Left kidney (tissue), 2 donors: Measurements from ENCODE around the gene CHD5. TPM values are rescaled to one million over a fixed set of nuclear protein-coding genes. Genes with fewer than 3 reads are reported as not detected.
"Not testable (repeated sequence)": the region's sequence is repeated elsewhere in the genome, so short reads cannot be mapped to it uniquely, and the experiment has no call there.

Experiments used
- DNase-seq: peaks from one replicate; pipeline ENCODE4 v3.0.0-alpha.2; 2013
- polyA plus RNA-seq: library from polyadenylated mRNA; unstranded; fragments of 120-200 nt; gene quantifications from one replicate; pipeline ENCODE4 v1.2.1, GENCODE V29; 2013; ENCODE audit not compliant: insufficient read length

CHD5 gene
- polyA plus RNA-seq, 1 donor, result 0.28 TPM

DNA sequence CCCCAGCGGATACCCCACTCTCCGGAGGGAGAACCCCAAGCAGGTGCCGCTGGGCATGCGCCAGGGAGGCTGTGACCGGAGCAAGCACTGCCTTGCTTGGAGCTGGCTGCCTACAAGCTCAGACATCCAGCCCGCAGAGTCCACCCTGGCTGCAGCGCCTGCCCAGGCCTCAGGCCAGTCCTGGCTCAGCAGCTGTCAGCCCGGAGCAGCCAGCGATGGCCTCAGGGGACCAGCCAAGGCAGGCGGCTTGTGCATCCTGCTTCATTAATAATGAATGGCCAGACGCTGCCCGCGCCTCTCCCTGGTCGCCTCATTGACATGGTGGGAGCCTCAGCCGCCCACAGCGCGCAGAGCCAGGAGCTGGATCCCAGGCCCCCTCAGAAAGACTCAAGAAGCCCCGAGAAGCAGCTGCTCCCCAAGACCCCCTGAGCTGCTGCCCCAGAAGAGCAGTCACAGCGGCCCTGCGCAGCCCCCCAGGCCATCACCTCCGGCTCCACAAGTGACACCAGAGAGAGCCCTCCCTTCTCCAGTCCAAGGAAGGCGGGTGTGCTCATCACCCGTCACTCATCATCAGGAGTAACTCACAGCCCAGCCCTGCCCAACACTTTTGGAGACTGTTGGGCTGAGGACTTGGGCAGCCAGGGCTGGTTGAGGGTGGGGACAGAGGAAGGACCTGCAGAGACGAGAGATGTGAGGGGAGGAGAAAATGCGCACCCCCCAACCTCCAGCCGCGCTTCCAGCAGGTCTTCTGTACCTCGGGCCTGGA lies 114.8 kb downstream of the CHD5 start:
- no peak for DNase-seq

DNA sequence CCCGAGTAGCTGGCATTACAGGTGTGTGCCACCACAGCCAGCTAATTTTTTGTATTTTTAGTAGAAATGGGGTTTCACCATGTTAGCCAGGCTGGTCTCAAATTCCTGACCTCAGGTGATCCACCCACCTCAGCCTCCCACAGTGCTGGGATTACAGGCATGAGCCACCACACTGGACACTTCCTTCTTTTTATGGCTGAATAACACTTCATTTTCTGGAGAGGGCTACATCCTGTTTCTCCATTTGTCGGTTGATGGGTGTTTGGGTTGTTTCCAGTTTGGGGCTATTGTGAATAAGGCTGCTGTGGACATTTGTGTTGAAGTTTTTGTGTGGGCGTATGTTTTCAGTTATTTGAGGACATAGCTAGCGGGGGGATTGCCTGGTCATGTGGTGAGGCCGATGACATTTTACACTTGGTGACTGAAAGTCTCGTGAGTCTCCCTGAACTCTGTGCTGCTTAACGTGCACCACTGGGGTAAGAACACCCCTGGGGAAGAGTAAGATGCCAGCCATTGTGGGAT lies 116.5 kb downstream of the CHD5 start:
- not testable (repeated sequence) for DNase-seq

DNA sequence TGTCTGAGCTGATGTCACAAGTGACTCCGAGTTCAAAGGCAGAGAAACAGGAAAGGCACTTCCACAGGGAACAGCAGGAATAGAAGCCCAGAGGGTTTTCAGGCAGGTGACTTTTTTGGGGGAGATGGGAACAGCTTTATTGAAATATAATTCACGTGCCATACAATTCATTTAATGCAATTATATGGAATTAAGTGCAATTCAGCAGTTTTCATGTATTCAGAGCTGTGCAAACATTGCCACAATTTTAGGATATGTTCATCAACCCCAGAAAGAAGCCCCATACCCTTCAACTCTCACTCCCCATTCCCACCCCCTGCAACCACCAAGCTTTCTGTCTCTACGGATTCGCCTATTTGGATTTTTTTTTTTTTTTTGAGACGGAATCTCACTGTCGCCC lies 117.5 kb downstream of the CHD5 start:
- DNase-seq, result no peak

DNA sequence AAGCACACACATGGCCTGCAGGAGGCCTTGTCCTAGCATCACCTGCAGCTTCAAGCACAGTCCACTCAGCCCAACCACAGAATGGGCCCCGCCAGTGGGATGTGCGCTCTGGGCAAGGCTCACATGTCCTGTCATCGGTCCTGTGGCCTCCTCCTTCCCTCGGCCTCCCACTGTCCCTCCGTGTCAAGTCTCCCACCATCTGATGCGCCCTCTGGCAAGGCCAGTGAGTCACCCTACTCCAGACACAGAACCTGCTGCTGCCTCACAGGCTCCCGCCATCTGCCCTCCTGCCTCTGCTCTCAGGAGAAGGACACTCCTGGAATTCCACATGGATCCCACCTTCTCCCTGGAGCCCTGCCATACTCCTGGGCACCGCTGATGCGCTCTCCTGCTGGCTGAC lies 120.3 kb downstream of the CHD5 start:
- no peak for DNase-seq

DNA sequence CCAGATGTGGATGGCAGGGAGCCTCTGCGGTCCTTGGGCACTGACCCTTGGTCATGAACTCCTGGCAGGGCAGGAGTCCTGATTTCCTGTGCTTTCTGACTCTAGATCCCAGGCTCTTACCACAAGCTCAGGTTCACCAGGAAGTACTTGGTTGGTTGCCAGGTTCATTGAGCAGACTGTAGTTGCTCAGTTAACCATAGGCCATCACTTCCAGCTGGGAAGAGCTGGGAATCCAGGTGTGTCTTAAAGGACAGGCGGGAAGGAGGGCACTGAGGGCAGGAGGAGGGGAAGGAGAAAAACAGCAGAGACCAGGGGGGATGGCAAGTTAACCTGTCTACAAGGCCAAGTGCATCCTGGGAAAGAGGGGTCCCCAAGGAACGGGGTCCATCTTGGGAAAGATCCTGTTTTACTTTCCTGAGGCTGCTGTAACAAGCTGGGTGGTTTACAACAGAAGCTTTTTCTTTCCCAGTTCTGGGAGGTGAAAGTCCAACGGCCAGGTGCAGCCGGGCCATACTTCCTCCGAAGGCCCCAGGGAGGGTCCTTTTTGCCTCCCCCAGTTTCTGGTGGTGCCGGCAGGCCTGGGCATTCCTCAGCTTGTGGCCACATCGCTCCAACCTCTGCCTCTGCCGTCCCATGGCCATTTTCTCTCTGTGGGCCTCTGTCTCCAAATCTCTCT lies 122.8 kb downstream of the CHD5 start:
- DNase-seq, result no peak

DNA sequence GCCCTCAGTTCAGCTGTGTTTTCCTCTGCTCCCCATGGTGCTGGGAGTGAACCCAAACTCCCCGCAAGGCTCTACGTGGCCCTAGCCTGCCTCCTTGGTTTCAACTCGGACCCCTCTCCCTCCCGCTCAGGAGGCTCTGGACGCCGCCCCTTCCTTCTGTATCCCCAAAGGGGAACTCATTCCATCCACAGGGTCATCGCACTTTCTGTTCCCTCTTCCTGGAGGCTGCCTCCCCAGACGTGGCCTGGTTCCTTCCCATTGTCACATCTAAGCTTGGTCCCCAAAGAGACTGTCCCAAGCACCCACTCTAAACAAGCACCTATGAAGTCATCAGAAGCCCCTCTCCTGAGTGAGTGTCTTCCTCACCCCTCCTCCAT lies 123.6 kb downstream of the CHD5 start:
- no peak for DNase-seq

DNA sequence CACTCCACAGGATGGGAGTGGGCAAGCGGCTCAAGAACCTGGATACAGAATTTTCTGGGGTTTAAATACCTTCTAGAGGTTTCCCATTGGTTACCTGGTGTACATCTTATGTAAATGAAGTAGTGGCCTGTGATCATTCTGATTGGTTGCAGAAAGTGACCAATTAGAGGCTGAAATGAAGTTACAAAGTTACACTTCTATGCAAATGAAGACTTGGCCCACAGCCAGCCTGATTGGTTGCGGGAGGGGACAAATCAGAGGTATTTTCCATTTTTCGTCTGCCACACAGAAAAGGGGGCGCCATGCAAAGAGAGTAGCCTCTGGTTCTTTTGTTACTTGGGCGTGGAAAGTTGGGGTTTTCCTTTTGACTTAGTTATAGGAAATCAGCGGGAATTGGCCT lies 125.5 kb downstream of the CHD5 start:
- no peak for DNase-seq

DNA sequence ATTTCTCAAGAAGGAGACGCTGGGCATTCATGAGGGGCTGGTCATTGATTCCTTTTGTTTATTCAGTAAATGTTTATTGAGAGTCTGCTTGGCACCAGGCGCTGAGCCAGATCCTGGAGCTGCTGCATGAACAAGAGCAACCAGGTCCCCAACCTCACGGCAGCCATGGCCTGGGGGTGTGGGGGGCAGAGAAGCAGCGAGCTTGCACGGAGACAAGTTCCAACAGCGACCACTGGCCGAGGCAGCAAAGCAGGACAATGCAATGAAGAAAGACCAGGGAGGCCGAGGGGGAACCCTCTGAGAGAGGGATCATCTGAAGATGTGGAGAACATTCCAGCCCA lies 126.9 kb downstream of the CHD5 start:
- no peak for DNase-seq

DNA sequence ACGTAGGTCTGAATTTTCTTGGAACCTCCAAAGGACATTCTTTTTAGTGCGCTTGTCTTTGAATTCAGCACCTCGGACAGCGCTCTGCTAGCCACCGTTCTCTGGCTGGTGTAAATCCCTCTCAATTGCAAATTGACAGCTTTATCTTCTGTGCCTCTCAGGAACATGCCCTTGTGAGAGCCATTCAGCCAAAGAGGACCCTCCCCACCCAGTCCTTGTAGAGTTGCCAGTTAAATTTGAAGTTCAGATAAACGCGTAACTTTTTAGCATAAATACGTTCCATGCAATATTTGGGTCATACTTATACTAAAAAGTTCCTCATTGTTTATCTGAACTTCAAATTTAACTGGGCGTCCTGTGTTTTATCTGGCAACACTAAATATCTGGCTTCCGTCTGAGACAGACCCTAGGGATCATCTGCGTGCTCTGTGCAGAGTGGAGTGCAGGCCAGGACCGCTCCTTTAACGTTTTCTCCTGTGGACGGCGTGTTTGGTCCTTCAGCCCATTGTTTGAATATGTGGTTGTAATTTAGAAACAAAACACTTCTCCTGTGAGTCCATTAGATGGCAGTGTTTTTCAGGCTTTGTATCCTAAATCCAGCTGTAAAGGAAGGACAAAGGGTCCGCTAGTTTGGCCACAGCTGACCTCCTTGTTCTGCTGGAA lies 127.4 kb downstream of the CHD5 start:
- DNase-seq, result peak; percentile 80

Other genes starting within 250 kb of the CHD5 start
- 12.9 TPM for gene NPHP4, start 187.9 kb downstream of the CHD5 start, polyA plus RNA-seq
- 3.5 TPM for gene KCNAB2, start 134.4 kb downstream of the CHD5 start, polyA plus RNA-seq
- 542 TPM for gene RPL22, start 19.3 kb upstream of the CHD5 start, polyA plus RNA-seq
- 40.6 TPM for gene RNF207, start 25.8 kb upstream of the CHD5 start, polyA plus RNA-seq
- gene ICMT, start 55.6 kb upstream of the CHD5 start, polyA plus RNA-seq, result 64.4 TPM
- gene HES3, start 63.9 kb upstream of the CHD5 start, polyA plus RNA-seq, result not detected
- 5.8 TPM for gene GPR153, start 80.8 kb upstream of the CHD5 start, polyA plus RNA-seq
- 28.1 TPM for gene ACOT7, start 213.4 kb upstream of the CHD5 start, polyA plus RNA-seq
- gene HES2, start 239.6 kb upstream of the CHD5 start, polyA plus RNA-seq, result 0.78 TPM
- 12.2 TPM for gene ESPN, start 244.5 kb upstream of the CHD5 start, polyA plus RNA-seq